Inferior parietal cortex (tissue), 1 donor: ENCODE data around the gene DNAJC11.
A peak's percentile ranks its signal among the peaks of the same experiment; 100 is the strongest.
"Not testable (repeated sequence)": the region's sequence is repeated elsewhere in the genome, so short reads cannot be mapped to it uniquely, and the experiment has no call there.

Experiments used
- DNase-seq: peaks from one replicate; pipeline ENCODE4 v3.0.0-alpha.2; 2016; ENCODE audit errors: extremely low spot score

The DNAJC11 gene

GRCh38 chr1:6701437-6702153 is at the start of gene DNAJC11:
Gene DNAJC11 (minus strand): TSS chr1:6701816. CDS start chr1:6701800, 16 bp downstream.
- peak; percentile 85 for DNase-seq

DNA sequence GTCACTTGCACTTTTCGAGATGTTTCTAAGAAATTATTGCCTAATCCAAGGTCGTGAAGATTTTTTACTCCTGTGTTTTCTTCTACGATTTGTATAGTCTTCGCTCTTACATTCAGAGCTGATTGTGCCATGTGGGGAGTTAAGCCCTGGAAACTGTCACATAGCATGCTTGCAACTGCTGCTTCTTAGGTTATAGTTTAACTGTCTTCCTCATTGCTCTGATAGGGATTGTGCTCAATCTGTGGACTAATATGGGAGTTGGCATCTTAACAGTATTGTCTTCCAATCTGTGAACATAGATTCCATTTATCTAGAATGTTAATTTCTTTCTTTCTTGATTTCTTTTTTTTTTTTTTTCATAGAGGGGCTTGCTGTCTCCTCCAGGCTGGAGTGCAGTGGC is 48.9 kb upstream of the DNAJC11 start:
- DNase-seq = no peak

DNA sequence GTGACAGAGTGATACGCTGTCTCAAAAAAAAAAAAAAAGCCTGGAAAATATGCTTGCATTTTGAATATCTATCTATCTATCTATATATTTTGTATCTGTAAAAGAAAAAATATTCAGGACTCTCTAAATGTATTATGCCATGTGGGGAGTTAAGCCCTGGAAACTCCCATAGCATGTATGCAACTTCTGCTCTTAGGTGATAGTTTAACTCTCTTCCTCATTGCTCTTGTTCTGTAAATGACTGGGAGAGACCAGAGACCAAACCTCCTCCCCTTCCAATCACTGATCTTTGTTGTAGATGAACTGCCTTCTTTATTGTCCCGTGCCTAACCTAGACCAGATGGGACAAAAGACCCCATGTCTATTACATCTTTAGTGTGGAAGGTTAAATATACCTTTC is 46.1 kb upstream of the DNAJC11 start:
- DNase-seq = no peak

GRCh38 chr1:6745073-6745472 is 43.5 kb upstream of the DNAJC11 start:
- no peak for DNase-seq

GRCh38 chr1:6743189-6744101 is 41.8 kb upstream of the DNAJC11 start:
- peak; percentile 49 for DNase-seq

- not testable (repeated sequence) for DNase-seq
These were observed 41.1 kb upstream of the DNAJC11 start for GRCh38 chr1:6742676-6743188.

DNA sequence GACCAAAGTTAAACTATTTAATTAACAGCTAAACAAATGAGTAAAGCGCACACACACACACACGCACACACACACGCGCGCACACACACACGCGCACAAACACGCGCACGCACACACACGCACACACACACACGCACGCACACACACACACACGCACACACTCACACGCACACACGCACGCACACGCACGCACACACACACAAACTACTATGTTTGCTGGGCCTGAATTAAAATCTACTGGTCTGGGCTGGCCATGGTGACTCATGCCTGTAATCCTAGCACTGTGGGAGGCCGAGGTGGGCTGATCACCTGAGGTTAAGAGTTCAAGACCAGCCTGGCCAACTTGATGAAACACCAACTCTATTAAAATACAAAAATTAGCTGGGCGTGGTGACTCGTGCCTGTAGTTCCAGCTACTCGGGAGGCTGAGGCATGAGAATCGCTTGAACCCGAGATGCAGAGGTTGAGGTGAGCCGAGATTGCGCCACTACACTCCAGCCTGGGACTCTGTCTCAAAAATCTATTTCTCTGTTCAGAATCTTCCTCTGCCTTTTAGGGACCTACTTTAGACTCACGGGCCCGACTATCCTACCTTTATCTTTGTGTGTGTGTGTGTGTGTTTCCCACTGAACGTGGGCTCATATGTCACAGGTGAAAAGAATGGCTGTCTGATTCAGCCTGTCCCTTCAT is 37.5 kb upstream of the DNAJC11 start:
- DNase-seq = no peak

GRCh38 chr1:6732942-6733341 is 31.3 kb upstream of the DNAJC11 start:
- no peak for DNase-seq

DNA sequence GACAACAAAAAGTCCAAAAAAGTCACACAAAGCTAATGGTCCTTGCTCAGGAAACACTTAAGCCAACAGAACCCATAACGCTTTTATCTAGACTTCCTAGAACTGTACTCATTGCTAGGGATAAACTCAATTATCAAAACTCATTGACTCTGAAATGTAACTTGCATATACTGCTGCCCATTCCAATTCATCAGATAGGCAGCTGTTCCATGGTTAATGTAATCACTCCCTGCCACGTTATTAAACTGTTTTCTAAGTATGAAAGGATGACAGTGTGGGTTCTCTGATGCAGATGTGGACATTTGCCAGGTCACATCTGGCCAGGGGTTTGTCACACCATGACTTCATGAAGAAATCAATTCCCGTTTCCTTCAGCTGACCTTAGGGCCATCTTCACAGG is 30.3 kb upstream of the DNAJC11 start:
- no peak for DNase-seq

DNA sequence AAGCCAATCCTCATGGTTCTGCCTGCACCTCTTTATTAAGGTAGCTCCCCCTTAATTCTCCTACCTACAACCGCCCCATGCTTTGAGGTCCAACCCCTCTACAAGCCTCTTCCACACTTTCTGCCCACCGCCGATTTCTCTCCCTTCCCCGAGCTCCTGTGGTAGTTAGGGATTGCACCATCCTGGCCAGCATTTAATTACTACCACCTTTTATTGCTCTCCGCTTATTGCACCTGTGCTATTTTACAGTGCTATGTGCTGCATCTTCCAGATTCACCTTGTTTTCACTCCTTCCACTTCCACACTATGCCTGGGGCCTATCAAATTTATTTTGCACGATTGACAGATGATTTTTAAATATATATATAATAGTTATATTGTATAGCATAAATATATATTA is 29.3 kb upstream of the DNAJC11 start:
- no peak for DNase-seq

GRCh38 chr1:6730473-6730872 is 28.9 kb upstream of the DNAJC11 start:
- no peak for DNase-seq

DNA sequence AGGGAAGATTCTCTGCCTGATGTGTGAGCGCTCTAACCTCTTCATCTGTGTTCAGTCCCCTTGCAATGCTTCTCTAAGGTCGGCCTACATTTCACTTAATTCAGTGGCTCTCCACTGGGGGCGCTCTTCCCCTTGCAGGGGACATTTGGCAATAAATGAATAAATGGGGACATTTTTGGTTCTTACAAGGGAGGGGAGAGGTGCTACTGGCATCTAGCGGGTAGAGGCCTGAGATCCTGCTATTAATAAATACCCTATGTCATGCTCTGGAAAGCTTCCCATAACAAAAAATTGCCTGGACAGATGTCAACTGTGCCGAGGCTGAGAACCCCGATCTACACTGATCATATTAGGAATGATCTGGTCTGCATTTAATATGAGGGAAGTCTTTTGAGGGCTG is 25.9 kb upstream of the DNAJC11 start:
- DNase-seq = peak; percentile 71

DNA sequence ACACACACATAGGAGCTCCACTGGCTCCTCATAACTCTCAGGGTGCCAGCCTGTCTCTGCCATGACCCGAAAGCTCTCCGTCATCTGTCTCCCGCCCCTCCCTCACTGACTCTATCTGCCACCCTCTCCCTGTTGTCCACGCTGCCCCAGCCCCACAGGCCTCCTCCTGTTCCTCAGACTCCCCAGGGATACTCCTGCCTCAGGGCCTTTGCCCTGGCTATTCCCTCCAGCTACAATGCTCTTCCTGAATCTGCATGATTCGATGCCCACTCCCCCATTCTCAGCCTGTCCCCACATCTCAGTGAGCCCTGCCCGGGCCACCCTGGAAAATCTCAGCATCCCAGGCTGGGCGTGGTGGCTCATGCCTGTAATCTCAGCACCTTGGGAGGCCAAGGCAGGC is 24.6 kb upstream of the DNAJC11 start:
- DNase-seq = no peak

- no peak for DNase-seq
These were observed 23.0 kb upstream of the DNAJC11 start for GRCh38 chr1:6724517-6725141.

DNA sequence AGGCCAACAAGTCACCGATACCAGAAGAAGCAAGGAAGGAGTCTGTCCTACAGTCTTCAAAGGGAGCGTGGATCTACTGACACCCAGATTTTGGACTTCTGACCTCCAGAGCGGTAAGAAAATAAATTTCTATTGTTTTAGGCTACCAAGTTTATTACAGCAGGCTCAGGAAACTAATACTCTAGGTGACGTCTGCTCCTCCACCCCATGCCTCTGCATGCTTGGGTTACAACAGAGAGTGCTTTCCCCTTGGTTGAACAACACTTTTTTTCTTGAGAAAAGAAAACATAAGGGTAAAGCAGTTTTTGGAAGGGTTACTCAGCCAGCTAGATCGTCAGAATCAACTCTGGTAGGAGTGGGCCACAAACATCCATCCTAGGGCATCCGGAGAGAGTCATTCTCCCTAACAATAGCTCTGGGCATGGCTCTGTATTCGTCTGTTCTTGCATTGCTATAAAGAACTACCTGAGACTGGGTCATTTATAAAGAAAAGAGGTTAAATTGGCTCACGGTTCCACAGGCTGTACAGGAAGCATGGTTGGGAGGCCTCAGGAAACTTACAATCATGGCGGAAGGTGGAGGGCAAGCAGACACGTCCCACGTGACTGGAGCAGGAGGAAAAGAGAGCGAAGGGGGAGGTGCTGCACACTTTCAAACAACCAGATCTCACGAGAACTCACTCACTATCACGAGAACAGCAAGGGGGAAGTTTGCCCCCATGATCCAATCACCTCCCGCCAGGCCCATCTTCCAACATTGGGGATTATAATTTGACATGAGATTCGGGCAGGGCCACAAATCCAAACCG is 22.2 kb upstream of the DNAJC11 start:
- no peak for DNase-seq

- DNase-seq = no peak
These were observed 9.6 kb upstream of the DNAJC11 start for GRCh38 chr1:6711174-6711573.

DNA sequence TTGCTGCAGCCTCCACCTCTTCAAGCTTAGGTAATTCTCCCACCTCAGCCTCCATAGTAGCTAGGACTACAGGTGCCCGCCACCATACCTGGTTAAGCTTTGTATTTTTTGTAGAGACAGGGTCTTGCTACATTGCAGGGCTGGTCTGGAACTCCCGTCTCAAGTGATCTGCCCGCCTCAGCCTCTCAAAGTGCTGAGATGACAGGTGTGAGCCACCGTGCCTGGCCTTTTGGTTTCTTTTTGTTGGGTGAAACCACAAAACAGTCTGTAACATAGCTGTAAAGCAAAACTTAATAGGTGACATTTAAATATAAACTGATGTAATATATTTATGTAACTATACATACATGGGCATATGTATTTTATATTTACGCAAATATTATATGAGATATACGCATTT is 3.1 kb upstream of the DNAJC11 start:
- no peak for DNase-seq

GRCh38 chr1:6703016-6703415 is 1.4 kb upstream of the DNAJC11 start:
- no peak for DNase-seq

- DNase-seq = no peak
These were observed 671 bp downstream of the DNAJC11 start for GRCh38 chr1:6700853-6701436.

DNA sequence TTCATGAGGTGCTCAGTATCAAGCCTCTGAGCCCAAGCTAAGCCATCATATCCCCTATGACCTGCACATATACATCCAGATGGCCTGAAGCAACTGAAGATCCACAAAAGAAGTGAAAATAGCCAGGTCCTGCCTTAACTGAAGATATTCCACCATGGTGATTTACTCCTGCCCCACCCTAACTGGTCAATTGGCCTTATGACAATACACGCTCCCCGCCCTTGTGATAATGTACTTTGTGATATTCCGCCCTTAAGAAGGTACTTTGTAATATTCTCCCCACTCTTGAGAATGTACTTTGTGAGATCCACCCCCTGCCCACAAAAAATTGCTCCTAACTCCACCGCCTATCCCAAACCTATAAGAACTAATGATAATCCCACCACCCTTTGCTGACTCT is 1.7 kb downstream of the DNAJC11 start:
- DNase-seq = not testable (repeated sequence)
